Stimulated activated CD8-positive, alpha-beta memory T cell treated with anti-CD3 and anti-CD28 coated beads, Interleukin-2, amount 100 ng/mL, for 48 hours (primary cell): ENCODE results near the gene HSFX4.
"Not testable (repeated sequence)": the region's sequence is repeated elsewhere in the genome, so short reads cannot be mapped to it uniquely, and the experiment has no call there.

Experiments used
- DNase-seq, 2 donors: peaks; one replicate each; pipeline ENCODE4 v3.0.0-alpha.2; 2020; ENCODE audit warnings: low read depth in 2 of 2

Gene HSFX4

GRCh38 chrX:149937871-149938426, 8.6 kb downstream of the HSFX4 start:
- DNase-seq = no peak

- DNase-seq = peak; percentile 75 to 82
Observed at GRCh38 chrX:149938427-149938880, 9.1 kb downstream of the HSFX4 start, which contains the start of gene EOLA2. Gene EOLA2 (minus strand): TSS chrX:149938491. CDS start chrX:149933874, 4,617 bp downstream.

GRCh38 chrX:149938881-149939654, 9.7 kb downstream of the HSFX4 start:
- DNase-seq = peak; percentile 76 to 81

GRCh38 chrX:149939655-149939904, 10.2 kb downstream of the HSFX4 start:
- no peak for DNase-seq

GRCh38 chrX:149939905-149940673, 10.7 kb downstream of the HSFX4 start:
- DNase-seq = peak; percentile 76 to 89

GRCh38 chrX:149940674-149941024, 11.3 kb downstream of the HSFX4 start:
- not testable (repeated sequence) for DNase-seq

- DNase-seq = not testable (repeated sequence)
Observed at GRCh38 chrX:149945087-149945670, 15.8 kb downstream of the HSFX4 start.

GRCh38 chrX:149945820-149946219, 16.4 kb downstream of the HSFX4 start:
- DNase-seq = not testable (repeated sequence)

- DNase-seq = not testable (repeated sequence)
Observed at GRCh38 chrX:149946932-149947331, 17.6 kb downstream of the HSFX4 start.

GRCh38 chrX:149948016-149948415, 18.6 kb downstream of the HSFX4 start:
- DNase-seq = no peak

- DNase-seq = no peak
Observed at GRCh38 chrX:149949743-149950436, 20.5 kb downstream of the HSFX4 start.

- DNase-seq = no peak
Observed at GRCh38 chrX:149950681-149951080, 21.3 kb downstream of the HSFX4 start.

- no peak for DNase-seq
Observed at GRCh38 chrX:149961572-149961971, 32.2 kb downstream of the HSFX4 start.

GRCh38 chrX:149962010-149962409, 32.6 kb downstream of the HSFX4 start:
- DNase-seq = no peak

GRCh38 chrX:149962859-149963757, 33.7 kb downstream of the HSFX4 start:
- no peak for DNase-seq

GRCh38 chrX:149979126-149979644, 49.8 kb downstream of the HSFX4 start:
- DNase-seq = no peak
